HG02981 (cell line): Measurements from ENCODE around the gene MEGF8.

Source experiments
- ATAC-seq: cut with Tn5 transposase; IDR thresholded peaks from one replicate; pipeline ENCODE4 v1.9.1; 2021; ENCODE audit warnings: mild to moderate bottlenecking, moderate library complexity; ENCODE audit not compliant: unreplicated experiment

Gene MEGF8

DNA sequence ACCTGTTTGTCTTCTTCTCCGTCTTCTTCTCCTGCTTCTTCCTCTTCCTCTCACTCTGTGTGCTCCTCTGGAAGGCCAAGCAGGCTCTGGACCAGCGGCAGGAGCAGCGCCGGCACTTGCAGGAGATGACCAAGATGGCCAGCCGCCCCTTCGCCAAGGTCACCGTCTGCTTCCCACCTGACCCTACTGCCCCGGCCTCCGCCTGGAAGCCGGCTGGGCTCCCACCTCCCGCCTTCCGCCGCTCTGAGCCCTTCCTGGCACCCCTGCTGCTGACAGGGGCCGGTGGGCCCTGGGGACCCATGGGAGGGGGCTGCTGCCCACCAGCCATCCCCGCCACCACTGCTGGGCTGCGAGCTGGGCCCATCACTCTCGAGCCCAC is 50.7 kb downstream of the MEGF8 start:
- no peak for ATAC-seq

GRCh38 chr19:42378225-42379215 is 53.1 kb downstream of the MEGF8 start:
- ATAC-seq: no peak

GRCh38 chr19:42380155-42380554 is 54.7 kb downstream of the MEGF8 start:
- ATAC-seq: no peak

GRCh38 chr19:42386974-42387707 is 61.7 kb downstream of the MEGF8 start:
- ATAC-seq: peak; percentile 61

- no peak for ATAC-seq
These were observed 63.5 kb downstream of the MEGF8 start for GRCh38 chr19:42388851-42389489.

- no peak for ATAC-seq
These were observed 64.5 kb downstream of the MEGF8 start, which contains the start of gene CNFN for GRCh38 chr19:42389899-42390298. Gene CNFN, minus strand, starts transcription at chr19:42390297. Its CDS starts 1,260 bp downstream, at chr19:42389037.

DNA sequence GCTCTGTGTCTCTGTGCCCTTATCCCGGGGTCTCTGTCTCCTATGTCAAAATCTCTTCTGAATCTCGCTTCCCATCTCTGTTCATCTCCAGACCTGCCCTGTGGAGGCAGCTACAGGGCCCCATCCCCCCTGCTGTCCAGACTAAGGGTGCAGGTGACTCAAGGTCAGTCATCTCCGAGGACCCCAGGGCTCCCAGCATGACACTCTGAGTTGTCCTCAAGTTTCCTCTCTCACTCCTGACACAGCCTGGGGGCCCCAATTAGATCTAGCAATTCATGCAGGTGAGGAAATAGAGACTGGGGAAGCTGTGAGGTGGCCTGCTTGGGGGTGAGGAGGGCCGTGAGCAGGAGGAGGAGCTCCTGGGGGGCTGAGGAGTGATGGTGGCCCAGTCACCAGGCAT is 66.7 kb downstream of the MEGF8 start:
- no peak for ATAC-seq

DNA sequence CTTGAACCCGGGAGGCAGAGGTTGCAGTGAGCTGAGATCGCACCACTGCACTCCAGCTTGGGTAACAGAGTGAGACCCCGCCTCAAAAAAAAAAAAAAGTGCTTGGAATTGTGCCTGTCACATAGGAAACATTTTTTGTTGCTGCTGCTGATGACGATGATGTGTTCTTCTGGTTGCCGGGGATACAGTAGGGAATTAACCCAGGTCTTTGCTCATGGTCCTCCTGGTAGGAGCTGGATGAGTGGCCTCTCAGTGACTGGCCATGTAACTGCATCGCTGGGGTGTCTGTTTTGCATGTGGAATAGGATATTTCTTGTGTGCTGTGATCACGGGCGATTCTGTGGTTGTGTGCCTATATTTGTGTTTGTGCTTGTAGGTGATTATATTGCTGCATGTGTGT is 69.3 kb downstream of the MEGF8 start:
- no peak for ATAC-seq

GRCh38 chr19:42396381-42397262 is 71.2 kb downstream of the MEGF8 start:
- ATAC-seq: peak; percentile 95

GRCh38 chr19:42397263-42398166 is 72.1 kb downstream of the MEGF8 start:
- no peak for ATAC-seq

DNA sequence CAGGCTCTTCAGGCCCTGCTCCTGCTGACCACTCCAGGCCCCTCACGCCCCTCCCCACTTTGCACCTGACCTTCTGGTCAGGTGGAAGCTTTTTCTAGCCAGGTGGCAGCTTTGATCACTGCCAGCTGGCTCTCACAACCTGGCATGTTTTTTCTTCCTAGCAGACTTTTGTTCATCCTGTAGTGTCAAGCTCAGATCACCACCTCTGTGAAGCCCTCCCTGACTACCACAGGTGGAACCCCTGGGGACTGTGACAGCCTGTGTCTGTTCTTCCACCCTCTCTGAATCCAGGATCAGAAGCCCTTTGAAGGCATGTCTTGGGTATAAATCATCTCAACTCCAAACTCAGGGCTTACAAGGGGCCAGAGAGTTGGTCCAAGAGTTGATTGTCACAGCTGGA is 75.0 kb downstream of the MEGF8 start:
- ATAC-seq: no peak

DNA sequence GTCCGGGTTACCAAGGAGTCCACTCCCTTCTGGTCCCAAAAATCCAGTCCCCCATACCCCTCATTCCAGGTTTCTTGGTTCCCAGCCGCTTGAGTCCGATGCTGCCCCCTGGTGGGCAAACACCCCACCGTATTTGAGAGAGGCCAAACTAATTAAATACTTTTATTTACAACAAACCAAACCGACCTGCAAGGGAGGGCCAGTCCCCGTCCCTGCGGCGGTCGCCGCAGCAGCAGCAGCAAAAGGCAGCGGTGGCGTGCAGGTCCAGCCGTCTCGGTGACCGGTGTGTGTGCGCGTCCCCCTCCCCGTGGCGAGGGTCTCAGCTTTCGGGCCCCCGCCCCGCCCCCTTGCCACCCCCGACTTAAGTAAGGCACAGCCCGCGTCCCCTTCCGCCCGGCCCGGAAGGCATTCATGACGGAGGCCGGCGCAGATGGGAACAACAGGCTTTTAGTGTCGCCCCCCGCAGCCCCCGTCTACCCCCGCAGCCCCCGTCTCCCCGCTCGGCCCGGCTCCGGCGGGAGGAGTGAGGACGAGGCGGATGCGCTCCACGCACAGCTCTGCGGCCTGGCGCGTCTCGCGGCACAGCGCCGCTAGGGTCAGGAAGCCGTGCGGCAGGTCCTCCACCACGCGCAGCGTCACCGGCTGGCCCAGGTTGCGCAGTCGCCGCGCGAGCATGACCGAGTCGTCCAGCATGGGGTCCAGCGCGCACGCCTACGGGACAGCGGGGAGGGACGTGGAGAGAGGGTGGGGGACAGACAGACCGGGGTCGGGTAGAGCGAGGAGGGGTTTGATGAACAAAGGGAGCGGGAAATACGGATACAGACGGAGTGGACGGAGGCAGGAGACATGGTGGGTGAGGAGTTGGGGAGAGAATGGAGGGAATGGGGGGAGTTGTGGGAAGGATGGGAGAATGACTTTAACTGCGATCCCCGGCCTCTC is 76.2 kb downstream of the MEGF8 start:
- ATAC-seq: no peak

DNA sequence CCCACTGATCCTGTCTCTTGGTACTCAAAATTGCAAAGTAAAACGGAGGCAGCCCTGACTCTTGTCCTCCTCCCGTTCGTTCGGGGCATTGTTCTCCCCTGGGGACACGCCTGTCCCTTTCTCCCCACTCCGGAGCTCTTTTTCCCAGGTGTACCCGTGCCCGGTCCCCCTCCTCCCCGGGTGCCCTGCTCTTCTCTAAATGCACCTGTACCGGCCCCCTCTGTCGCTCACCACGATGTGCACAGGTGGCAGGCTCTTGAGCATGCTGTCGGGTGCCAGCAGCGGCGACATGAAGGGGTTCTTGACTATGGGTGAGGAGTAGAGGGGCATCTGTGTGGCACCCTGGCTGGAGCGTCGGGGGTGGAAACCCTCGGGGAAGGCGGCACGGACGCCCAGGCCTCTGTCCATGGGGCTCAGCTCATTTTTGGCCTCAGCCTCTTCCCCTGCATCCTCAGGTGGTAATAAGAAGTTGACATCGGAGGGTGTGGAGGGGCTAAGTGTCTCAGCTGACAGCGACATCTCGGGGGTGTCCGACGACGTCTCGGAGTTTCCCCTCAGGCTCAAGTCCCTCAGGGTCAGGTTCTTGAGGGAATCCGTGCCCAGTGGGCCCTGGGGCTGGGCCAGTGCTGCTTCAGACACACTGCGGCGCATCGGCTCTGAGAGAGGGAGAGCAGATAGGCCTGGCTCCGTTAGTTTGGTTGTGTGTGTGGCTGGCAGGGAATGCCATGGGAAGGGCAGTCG is 77.1 kb downstream of the MEGF8 start:
- ATAC-seq: no peak

DNA sequence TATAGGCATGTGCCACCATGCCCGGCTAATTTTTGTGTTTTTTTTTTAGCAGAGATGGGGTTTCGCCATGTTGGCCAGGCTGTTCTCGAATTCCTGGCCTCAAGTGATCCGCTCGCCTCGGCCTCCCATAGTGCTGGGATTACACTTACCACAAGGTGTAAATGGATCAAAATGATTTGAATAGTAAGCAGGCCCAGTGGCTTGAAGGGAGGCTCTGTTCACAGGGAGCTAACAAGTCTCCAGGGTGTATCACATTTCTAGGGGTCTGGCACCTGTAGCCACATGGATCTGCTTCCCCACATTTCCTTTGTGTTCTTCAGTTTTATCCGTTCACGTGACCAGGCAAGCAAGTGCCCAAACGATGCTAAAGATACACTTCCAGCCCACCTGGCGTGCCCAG is 78.2 kb downstream of the MEGF8 start:
- no peak for ATAC-seq

DNA sequence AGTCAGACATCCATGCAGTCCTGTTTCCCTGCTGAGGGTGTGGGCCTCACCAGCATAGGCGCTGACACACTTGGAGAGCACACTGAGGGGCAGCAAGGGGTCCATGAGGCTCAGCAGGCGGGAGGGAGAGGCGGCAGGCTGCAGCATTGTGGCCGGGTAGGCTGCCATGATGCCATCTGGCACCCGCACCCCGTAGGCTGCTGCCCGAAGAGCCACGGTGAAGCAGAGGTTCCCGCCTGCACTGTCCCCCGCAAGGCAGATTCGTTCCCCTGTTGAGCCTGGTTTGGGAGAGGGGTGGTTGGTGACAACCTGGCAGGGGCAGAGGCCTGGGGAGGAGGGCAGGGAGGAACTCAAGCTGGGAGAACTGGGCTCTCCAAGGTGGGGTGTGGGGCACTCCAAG is 80.7 kb downstream of the MEGF8 start:
- no peak for ATAC-seq

- ATAC-seq: no peak
These were observed 81.8 kb downstream of the MEGF8 start for GRCh38 chr19:42407085-42407815.

GRCh38 chr19:42407816-42408175 is 82.4 kb downstream of the MEGF8 start:
- ATAC-seq: no peak
